Kidney epithelial cell (primary cell): ENCODE measurements around the gene CANX. TPM values are rescaled to one million over a fixed set of nuclear protein-coding genes. Genes with fewer than 3 reads are reported as not detected.

Experiments
- DNase-seq: peaks from one replicate; pipeline ENCODE4 v3.0.0-alpha.2; 2010; ENCODE audit warnings: low read depth
- H3K27me3 ChIP-seq: 2 replicates; pipeline ENCODE4 v1.6.0; 2011; ENCODE audit warnings: low read length; ENCODE audit not compliant: control insufficient read depth, insufficient read depth
- H3K36me3 ChIP-seq: 2 replicates; pipeline ENCODE4 v1.5.1; 2011; ENCODE audit warnings: low read length; ENCODE audit not compliant: control insufficient read depth, insufficient read depth
- H3K4me3 ChIP-seq: 2 replicates; pipeline ENCODE4 v1.5.1; 2011; ENCODE audit warnings: low read depth, mild to moderate bottlenecking, control low read depth, low read length
- total RNA-seq: library from RNA; depleted of rRNA; stranded (reverse); fragments of >200 nt; gene quantifications from 2 replicates; pipeline ENCODE4 v1.2.3, GENCODE V29; 2015
- TF ChIP-seq, protein P1 (sequence below): IDR thresholded peaks from 2 replicates; pipeline ENCODE4 v1.5.1; 2011; ENCODE audit warnings: mild to moderate bottlenecking, moderate library complexity, low read length, control low read depth, inconsistent platforms; ENCODE audit not compliant: insufficient read depth, poor library complexity, severe bottlenecking

The CANX gene
- total RNA-seq, 1 donor from 2014 or later: 649 TPM

DNA sequence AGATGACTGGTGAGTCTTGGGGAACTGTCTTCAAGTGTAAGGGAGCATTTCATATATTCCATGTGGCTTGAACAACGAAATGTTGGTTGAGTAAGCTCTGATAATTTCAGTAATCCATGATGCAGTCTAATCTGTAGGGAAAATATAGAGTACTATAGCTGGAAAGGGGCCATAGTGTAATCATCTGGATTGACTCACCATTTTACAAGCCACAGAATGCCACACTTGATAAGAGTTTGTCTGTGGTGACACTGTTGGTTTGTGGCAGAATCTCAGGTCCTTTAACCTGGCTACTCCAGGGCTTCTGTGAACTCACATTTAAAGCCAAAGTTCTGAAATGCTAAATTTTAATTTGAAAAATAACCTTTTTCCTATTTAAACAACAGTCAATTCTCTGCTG lies 17.5 kb downstream of the CANX start:
- H3K27me3 ChIP-seq: no peaks in the 10 kb centered on the region
- peaks cover 2% of the 10 kb centered on the region for H3K36me3 ChIP-seq
- H3K4me3 ChIP-seq: no peak overlapping the region
- no peak for DNase-seq
- TF ChIP-seq, protein P1, sequence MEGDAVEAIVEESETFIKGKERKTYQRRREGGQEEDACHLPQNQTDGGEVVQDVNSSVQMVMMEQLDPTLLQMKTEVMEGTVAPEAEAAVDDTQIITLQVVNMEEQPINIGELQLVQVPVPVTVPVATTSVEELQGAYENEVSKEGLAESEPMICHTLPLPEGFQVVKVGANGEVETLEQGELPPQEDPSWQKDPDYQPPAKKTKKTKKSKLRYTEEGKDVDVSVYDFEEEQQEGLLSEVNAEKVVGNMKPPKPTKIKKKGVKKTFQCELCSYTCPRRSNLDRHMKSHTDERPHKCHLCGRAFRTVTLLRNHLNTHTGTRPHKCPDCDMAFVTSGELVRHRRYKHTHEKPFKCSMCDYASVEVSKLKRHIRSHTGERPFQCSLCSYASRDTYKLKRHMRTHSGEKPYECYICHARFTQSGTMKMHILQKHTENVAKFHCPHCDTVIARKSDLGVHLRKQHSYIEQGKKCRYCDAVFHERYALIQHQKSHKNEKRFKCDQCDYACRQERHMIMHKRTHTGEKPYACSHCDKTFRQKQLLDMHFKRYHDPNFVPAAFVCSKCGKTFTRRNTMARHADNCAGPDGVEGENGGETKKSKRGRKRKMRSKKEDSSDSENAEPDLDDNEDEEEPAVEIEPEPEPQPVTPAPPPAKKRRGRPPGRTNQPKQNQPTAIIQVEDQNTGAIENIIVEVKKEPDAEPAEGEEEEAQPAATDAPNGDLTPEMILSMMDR: no peak

DNA sequence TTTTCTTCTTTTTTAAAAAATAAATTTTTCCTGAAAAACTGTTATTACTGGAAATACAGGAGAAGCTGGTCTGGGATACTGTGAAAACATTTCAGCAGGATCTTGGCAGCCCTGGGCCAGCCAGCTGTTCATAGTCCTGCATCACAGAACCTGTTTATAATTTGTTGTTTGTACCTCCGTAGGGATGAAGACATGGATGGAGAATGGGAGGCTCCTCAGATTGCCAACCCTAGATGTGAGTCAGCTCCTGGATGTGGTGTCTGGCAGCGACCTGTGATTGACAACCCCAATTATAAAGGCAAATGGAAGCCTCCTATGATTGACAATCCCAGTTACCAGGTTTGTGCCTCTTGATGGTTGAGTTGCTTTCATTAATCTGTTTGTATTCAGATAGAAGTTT lies 21.5 kb downstream of the CANX start:
- Histone ChIP-seq H3K4me3 (no peak overlapping the region), H3K36me3 (peaks cover 5% of the 10 kb centered on the region), H3K27me3 (no peaks in the 10 kb centered on the region)
- TF ChIP-seq, protein P1: no peak
- no peak for DNase-seq

DNA sequence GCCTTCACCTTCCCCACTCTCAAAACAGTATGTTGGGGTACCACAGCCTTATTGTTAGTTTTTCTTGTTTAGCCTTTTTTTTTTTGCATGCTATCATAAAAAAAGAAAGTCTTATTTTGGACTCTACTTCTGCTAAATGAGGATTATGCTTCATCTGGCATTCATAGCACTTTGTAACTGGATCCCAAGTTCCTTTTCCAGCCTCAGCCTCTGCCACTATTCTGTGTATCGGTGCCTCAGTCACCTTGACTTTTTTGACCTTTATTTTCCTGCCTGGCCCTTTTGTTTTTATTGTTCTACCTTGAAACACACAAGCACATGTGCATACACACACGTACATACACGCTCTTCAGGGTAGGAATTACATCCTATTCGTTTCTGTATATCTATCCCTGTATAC lies 25.4 kb downstream of the CANX start:
- peaks cover 5% of the 10 kb centered on the region for H3K36me3 ChIP-seq
- DNase-seq: no peak
- no peak overlapping the region for H3K4me3 ChIP-seq

DNA sequence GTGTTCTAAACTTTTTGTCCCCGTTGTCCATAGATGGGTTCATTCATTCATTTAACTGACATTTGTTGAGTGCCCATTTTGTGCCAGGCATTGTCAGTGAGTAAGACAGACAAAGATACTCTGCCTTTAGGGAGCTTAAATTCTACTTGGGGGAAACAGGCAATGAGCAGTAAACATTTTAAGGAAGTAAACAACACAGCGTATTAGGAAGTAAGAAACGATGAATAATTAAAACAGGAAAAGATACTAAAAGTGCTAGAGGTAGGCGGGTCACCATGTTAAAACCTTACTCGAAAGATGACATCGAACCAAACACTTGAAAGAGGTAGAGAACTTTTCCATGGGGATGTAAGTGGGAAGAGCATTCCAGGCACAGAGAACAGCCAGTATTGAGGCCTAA lies 28.3 kb downstream of the CANX start:
- Histone ChIP-seq H3K36me3 (peaks cover 4% of the 10 kb centered on the region), H3K27me3 (no peaks in the 10 kb centered on the region), H3K4me3 (no peak overlapping the region)
- no peak for DNase-seq
- TF ChIP-seq, protein P1: no peak

More for the DNA sequence above, 25.4 kb downstream of the CANX start:
- TF ChIP-seq, protein P1: no peak
- no peaks in the 10 kb centered on the region for H3K27me3 ChIP-seq

DNA sequence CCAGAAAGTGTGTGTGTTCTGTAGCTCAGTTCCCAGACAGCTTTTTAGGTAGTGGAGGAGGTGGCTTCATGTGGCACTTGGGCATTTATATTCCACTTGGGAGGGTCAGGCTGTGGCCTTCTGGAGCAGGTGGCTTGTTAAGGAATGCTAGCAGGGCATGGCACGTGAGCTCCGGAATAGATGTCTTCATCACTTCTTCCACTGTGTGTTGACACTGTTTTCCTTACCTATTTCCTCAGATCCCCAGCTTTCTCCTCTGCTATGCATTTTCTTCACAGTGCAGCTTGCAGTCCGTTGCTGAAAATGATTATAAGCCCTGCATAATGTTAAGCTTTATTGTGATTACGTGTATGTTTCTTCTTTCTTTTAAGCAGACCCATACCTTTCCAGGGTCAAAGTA lies 30.5 kb downstream of the CANX start:
- TF ChIP-seq, protein P1: no peak
- peaks cover 4% of the 10 kb centered on the region for H3K36me3 ChIP-seq

DNA sequence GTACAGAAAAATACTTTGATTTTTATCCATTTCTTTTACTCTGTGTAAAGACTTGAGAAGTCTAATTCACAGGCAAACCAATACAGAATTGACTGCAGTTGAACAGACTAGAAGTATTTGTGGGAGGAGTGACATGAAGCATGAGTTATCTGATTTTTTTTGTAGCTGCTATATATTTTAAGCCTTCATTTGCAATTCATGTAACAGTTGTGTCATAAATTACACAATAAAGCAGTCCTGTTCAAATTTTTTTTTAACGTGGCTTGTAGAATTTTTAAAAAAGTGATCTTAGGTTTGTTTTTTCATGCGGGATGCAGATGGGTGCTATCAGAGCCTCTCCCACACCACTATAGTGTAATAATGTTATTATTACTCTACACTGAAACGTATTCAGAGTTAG lies 31.0 kb downstream of the CANX start:
- no peaks in the 10 kb centered on the region for H3K27me3 ChIP-seq
- no peak overlapping the region for H3K4me3 ChIP-seq
- H3K36me3 ChIP-seq: peaks cover 2% of the 10 kb centered on the region
- TF ChIP-seq, protein P1: no peak
- no peak for DNase-seq

More for the DNA sequence above, 30.5 kb downstream of the CANX start:
- H3K4me3 ChIP-seq: no peak overlapping the region
- DNase-seq: no peak
- H3K27me3 ChIP-seq: no peaks in the 10 kb centered on the region
